A673 (cell line): Measurements from ENCODE around the gene AFG3L2. TPM values are rescaled to one million over a fixed set of nuclear protein-coding genes. Genes with fewer than 3 reads are reported as not detected.

Source experiments
- BruUV-seq: library from RNA; stranded (reverse); fragments of 400-500 nt; replicated peaks from 2 replicates; lab custom pipeline; 2021; lab: Mats Ljungman, UMichigan
- CTCF ChIA-PET: fragments of 300-600 bp; sonication (Branson Sonifier 250); formaldehyde crosslinking; loops from one replicate; lab custom pipeline; 2022; ENCODE audit warnings: antibody characterized with exemption; lab: Charles Lee
- POLR2A ChIA-PET: fragments of 300-600 bp; sonication (Branson Sonifier 250); formaldehyde crosslinking; loops from one replicate; lab custom pipeline; 2022; ENCODE audit warnings: antibody characterized with exemption; ENCODE audit not compliant: low non-redundant PET; lab: Charles Lee
- DNase-seq: peaks from one replicate; pipeline ENCODE4 v3.0.0-alpha.2; 2015; ENCODE audit warnings: low spot score
- H3K27ac ChIP-seq: fragments of 200-600 bp; sonication (generic); 2 replicates; pipeline ENCODE4 v1.5.1; 2016; ENCODE audit warnings: mixed run types, low read depth, mild to moderate bottlenecking, mixed read lengths, antibody characterized with exemption, low read length; ENCODE audit not compliant: poor library complexity, severe bottlenecking
- H3K27me3 ChIP-seq: fragments of 200-600 bp; sonication (generic); replicated peaks from 2 replicates; pipeline ENCODE4 v1.6.1; 2017; ENCODE audit warnings: mixed run types, low read depth, mild to moderate bottlenecking, mixed read lengths, antibody characterized with exemption, low read length; ENCODE audit not compliant: insufficient read depth, poor library complexity
- H3K36me3 ChIP-seq: fragments of 200-600 bp; sonication (generic); 2 replicates; pipeline ENCODE4 v1.6.1; 2016; ENCODE audit warnings: mixed run types, mild to moderate bottlenecking, mixed read lengths, antibody characterized with exemption, low read length; ENCODE audit not compliant: insufficient read depth, poor library complexity, severe bottlenecking
- H3K4me1 ChIP-seq: fragments of 200-600 bp; sonication (generic); 2 replicates; pipeline ENCODE4 v1.6.1; 2017; ENCODE audit warnings: mixed run types, mild to moderate bottlenecking, mixed read lengths, antibody characterized with exemption, low read length; ENCODE audit not compliant: insufficient read depth, poor library complexity, severe bottlenecking
- H3K4me3 ChIP-seq: fragments of 200-600 bp; sonication (generic); 2 replicates; pipeline ENCODE4 v1.5.1; 2016; ENCODE audit warnings: low read depth, mixed run types, mild to moderate bottlenecking, mixed read lengths, low read length; ENCODE audit not compliant: poor library complexity, severe bottlenecking
- H3K9me3 ChIP-seq: fragments of 200-600 bp; sonication (generic); 2 replicates; pipeline ENCODE4 v1.6.1; 2016; ENCODE audit warnings: mixed run types, low read depth, mild to moderate bottlenecking, mixed read lengths, antibody characterized with exemption, low read length; ENCODE audit not compliant: poor library complexity, severe bottlenecking
- CTCF ChIP-seq: fragments of 300-800, 200-600 bp; sonication (generic); conservative IDR thresholded peaks from 2 replicates; pipeline ENCODE4 v1.5.1; 2017; ENCODE audit warnings: low read depth, mild to moderate bottlenecking, antibody characterized with exemption, low read length, moderate library complexity, mixed read lengths
- EZH2 ChIP-seq: fragments of 200-600 bp; sonication (generic); IDR thresholded peaks from 2 replicates; pipeline ENCODE4 v1.6.1; 2017; ENCODE audit warnings: borderline replicate concordance, low read depth, mild to moderate bottlenecking, mixed read lengths, antibody characterized with exemption, low read length; ENCODE audit not compliant: poor library complexity, severe bottlenecking
- intact Hi-C: fragments of 100-400 bp; cut with micrococcal nuclease; formaldehyde crosslinking; loops from one replicate; pipeline ENCODE4 v1.10.0; 2022; ENCODE audit not compliant: unreplicated experiment
- total RNA-seq: library from RNA; stranded (reverse); gene quantifications from 2 replicates; pipeline ENCODE4 v1.2.3, GENCODE V29; 2021

Gene AFG3L2
- total RNA-seq, 1 experiment from 2014 or later: 72.7 TPM

- Histone ChIP-seq H3K9me3 (no peaks in the 10 kb centered on the region), H3K36me3 (no peaks in the 10 kb centered on the region), H3K4me1 (no peaks in the 10 kb centered on the region), H3K27ac (no peak overlapping the region), H3K27me3 (no peaks in the 10 kb centered on the region), H3K4me3 (no peak overlapping the region)
- ChIA-PET CTCF (interaction anchor here (0.6 kb wide), 1 partner anchor 1249 kb away, joined by 7 read pairs; no protein-coding TSS in a partner anchor), POLR2A (interaction anchor here (0.7 kb wide), 1 partner anchor 307 kb away, joined by 15 read pairs; no protein-coding TSS in a partner anchor)
- DNase-seq: peak; percentile 37
- intact Hi-C loops: loop anchor here (1.0 to 10.0 kb wide), 3 partner anchors 130 to 538 kb away; no protein-coding TSS in a partner anchor
- no TSS peak for BruUV-seq
- TF ChIP-seq EZH2 (no peak), CTCF (peak; percentile 59)
These were observed 17.4 kb upstream of the AFG3L2 start for GRCh38 chr18:12394428-12394827.

- no TSS peak for BruUV-seq
- Histone ChIP-seq H3K27me3 (no peaks in the 10 kb centered on the region), H3K27ac (no peak overlapping the region), H3K4me1 (no peaks in the 10 kb centered on the region), H3K9me3 (no peaks in the 10 kb centered on the region), H3K36me3 (no peaks in the 10 kb centered on the region), H3K4me3 (no peak overlapping the region)
- POLR2A ChIA-PET: interaction anchor here (0.7 kb wide), 1 partner anchor 308 kb away, joined by 15 read pairs; no protein-coding TSS in a partner anchor
- intact Hi-C loops: loop anchor here (1.0 to 10.0 kb wide), 3 partner anchors 131 to 538 kb away; no protein-coding TSS in a partner anchor
- CTCF ChIA-PET: no interaction called here
- TF ChIP-seq EZH2: no peak
- TF ChIP-seq CTCF: no peak
- no peak for DNase-seq
These were observed 17.0 kb upstream of the AFG3L2 start for GRCh38 chr18:12393998-12394397.

GRCh38 chr18:12393510-12393909 is 16.5 kb upstream of the AFG3L2 start:
- intact Hi-C loops: loop anchor here (5.0 to 10.0 kb wide), 2 partner anchors 131 to 539 kb away; no protein-coding TSS in a partner anchor
- no peak overlapping the region for H3K27ac ChIP-seq
- H3K4me3 ChIP-seq: no peak overlapping the region
- H3K36me3 ChIP-seq: no peaks in the 10 kb centered on the region
- no peaks in the 10 kb centered on the region for H3K9me3 ChIP-seq
- no peaks in the 10 kb centered on the region for H3K4me1 ChIP-seq
- ChIA-PET CTCF (interaction anchor here (0.6 kb wide), 3 partner anchors 213 to 350 kb away, joined by 3 to 5 read pairs (median 3); no protein-coding TSS in a partner anchor), POLR2A (interaction anchor here (0.5 to 0.7 kb wide), 2 partner anchors 9 to 144 kb away, joined by 6 to 9 read pairs; no protein-coding TSS in a partner anchor)
- TF ChIP-seq CTCF: no peak
- no peak for TF ChIP-seq EZH2
- no peak for DNase-seq
- no peaks in the 10 kb centered on the region for H3K27me3 ChIP-seq
- BruUV-seq: no TSS peak
